Right lobe of liver (tissue), 4 donors: ENCODE measurements around the gene ARHGEF38.

Source experiments
- POLR2A ChIP-seq: fragments of 450-650 bp; IDR thresholded peaks from one replicate; pipeline ENCODE4 v1.6.1; 2017; ENCODE audit warnings: antibody characterized with exemption, mild to moderate bottlenecking
- TF ChIP-seq, protein P1 (sequence below), 4 donors: fragments of 200-600 bp in 3 of 4; fragments of 450-650 bp in 1 of 4; IDR thresholded peaks; one replicate each; pipeline versions ENCODE4 v1.5.1 to v1.8.0; 2016 to 2022; ENCODE audit warnings: antibody characterized with exemption in 4 of 4, mild to moderate bottlenecking in 2 of 4
- donor health status: DM: no; HTN: no; CAD: no.
- donor health status: DM: no; HTN: no; CAD: no.
- donor health status: DM: no; HTN: yes; CAD: no.

DNA sequence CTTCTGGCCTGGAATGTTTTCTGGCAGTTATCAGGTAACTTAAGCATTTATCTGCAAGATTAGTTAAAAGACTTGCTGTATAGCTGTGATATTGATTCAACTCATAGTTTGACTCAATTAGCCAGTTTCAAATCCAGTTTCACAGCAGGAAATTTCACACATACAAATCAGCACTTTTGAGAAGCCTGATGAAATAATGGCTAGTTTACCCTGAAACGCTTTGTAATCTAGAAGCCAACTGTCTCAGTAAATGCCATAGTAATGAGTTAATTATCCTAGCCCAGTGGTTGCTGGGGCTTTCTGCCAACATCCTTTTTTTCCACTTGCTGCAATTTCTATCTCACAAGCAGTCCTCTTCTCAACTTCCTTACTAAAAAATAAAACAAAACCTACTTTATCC, 53.1 kb downstream of the ARHGEF38 start:
- TF ChIP-seq, protein P1, sequence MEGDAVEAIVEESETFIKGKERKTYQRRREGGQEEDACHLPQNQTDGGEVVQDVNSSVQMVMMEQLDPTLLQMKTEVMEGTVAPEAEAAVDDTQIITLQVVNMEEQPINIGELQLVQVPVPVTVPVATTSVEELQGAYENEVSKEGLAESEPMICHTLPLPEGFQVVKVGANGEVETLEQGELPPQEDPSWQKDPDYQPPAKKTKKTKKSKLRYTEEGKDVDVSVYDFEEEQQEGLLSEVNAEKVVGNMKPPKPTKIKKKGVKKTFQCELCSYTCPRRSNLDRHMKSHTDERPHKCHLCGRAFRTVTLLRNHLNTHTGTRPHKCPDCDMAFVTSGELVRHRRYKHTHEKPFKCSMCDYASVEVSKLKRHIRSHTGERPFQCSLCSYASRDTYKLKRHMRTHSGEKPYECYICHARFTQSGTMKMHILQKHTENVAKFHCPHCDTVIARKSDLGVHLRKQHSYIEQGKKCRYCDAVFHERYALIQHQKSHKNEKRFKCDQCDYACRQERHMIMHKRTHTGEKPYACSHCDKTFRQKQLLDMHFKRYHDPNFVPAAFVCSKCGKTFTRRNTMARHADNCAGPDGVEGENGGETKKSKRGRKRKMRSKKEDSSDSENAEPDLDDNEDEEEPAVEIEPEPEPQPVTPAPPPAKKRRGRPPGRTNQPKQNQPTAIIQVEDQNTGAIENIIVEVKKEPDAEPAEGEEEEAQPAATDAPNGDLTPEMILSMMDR (IDR thresholded peaks at IDR 0.05) = no peak
- TF ChIP-seq POLR2A = no peak
